Skin epidermis (tissue), 12 donors: Measurements from ENCODE around the gene VCPKMT.

Experiments used
- H3K27ac ChIP-seq, 21 experiments: fragments of 200-600 bp; sonication (generic) in 11 of 21; one replicate each; pipeline ENCODE4 v1.5.0; 2020; ENCODE audit warnings: mild to moderate bottlenecking in 3 of 21, inconsistent platforms in 2 of 21, moderate library complexity in 2 of 21
- H3K4me3 ChIP-seq, 7 experiments: fragments of 200-600 bp; sonication (generic) in 2 of 7; one replicate each; pipeline ENCODE4 v1.5.0; 2020; ENCODE audit warnings: inconsistent platforms in 2 of 7, mild to moderate bottlenecking in 2 of 7, moderate library complexity in 1 of 7

Gene VCPKMT

GRCh38 chr14:50070840-50071548, 45.4 kb downstream of the VCPKMT start:
- Histone ChIP-seq H3K4me3 (no peak overlapping the region), H3K27ac (peak overlapping the region in 1 of 21 experiments; percentile 26)

GRCh38 chr14:50070230-50070629, 46.1 kb downstream of the VCPKMT start:
- H3K27ac ChIP-seq, result no peak overlapping the region
- no peak overlapping the region for H3K4me3 ChIP-seq

GRCh38 chr14:50069325-50069724, 47.0 kb downstream of the VCPKMT start:
- Histone ChIP-seq H3K4me3 (no peak overlapping the region), H3K27ac (no peak overlapping the region)

- no peak overlapping the region for H3K4me3 ChIP-seq
- no peak overlapping the region for H3K27ac ChIP-seq
These were observed 47.9 kb downstream of the VCPKMT start for GRCh38 chr14:50068496-50068895.

GRCh38 chr14:50067723-50068495, 48.5 kb downstream of the VCPKMT start:
- peak overlapping the region in 1 of 21 experiments; percentile 21 for H3K27ac ChIP-seq
- no peak overlapping the region for H3K4me3 ChIP-seq

- no peak overlapping the region for H3K4me3 ChIP-seq
- peak overlapping the region in 16 of 21 experiments; percentile 4 to 99 (median 54) for H3K27ac ChIP-seq
These were observed 50.8 kb downstream of the VCPKMT start for GRCh38 chr14:50065583-50065982.

- Histone ChIP-seq H3K4me3 (no peak overlapping the region), H3K27ac (peak overlapping the region in 16 of 21 experiments; percentile 4 to 99 (median 61))
These were observed 51.4 kb downstream of the VCPKMT start for GRCh38 chr14:50064993-50065392.

GRCh38 chr14:50063876-50064420, 52.4 kb downstream of the VCPKMT start:
- H3K27ac ChIP-seq, result peak overlapping the region in 16 of 21 experiments; percentile 12 to 99 (median 62)

GRCh38 chr14:50062438-50063085, 53.8 kb downstream of the VCPKMT start:
- Histone ChIP-seq H3K27ac (peak overlapping the region; percentile 54 to 99 (median 88)), H3K4me3 (peak overlapping the region in 3 of 7 experiments; percentile 4 to 16 (median 7))

More at GRCh38 chr14:50063876-50064420, 52.4 kb downstream of the VCPKMT start:
- no peak overlapping the region for H3K4me3 ChIP-seq

- peak overlapping the region; percentile 54 to 99 (median 88) for H3K27ac ChIP-seq
- H3K4me3 ChIP-seq, result peak overlapping the region in 3 of 7 experiments; percentile 4 to 16 (median 7)
These were observed 54.5 kb downstream of the VCPKMT start for GRCh38 chr14:50061664-50062437.

- Histone ChIP-seq H3K27ac (peak overlapping the region in 20 of 21 experiments; percentile 74 to 99 (median 88)), H3K4me3 (no peak overlapping the region)
These were observed 55.3 kb downstream of the VCPKMT start for GRCh38 chr14:50060871-50061663.

- peak overlapping the region in 20 of 21 experiments; percentile 74 to 99 (median 88) for H3K27ac ChIP-seq
- H3K4me3 ChIP-seq, result no peak overlapping the region
These were observed 56.4 kb downstream of the VCPKMT start for GRCh38 chr14:50059763-50060616.
